ENCODE results near the gene BEAN1.

- no peak for TF ChIP-seq ZNF565 (CRISPR knock-in tag; conservative IDR thresholded peaks at IDR 0.05; ENCODE audit: low read depth)
- no peak for TF ChIP-seq PATZ1 (CRISPR knock-in tag; IDR thresholded peaks at IDR 0.05; ENCODE audit: borderline replicate concordance)
- TF ChIP-seq OSR1 (CRISPR knock-in tag; IDR thresholded peaks at IDR 0.05) = no peak
- TF ChIP-seq ARNTL (CRISPR knock-in tag; IDR thresholded peaks at IDR 0.05; ENCODE audit: borderline replicate concordance, low read depth) = no peak
- no peak for TF ChIP-seq TCF4 (CRISPR knock-in tag; IDR thresholded peaks at IDR 0.05; ENCODE audit: borderline replicate concordance)
- no peak for TF ChIP-seq PPARA (CRISPR knock-in tag; IDR thresholded peaks at IDR 0.05; ENCODE audit: borderline replicate concordance)
- TF ChIP-seq GLIS3 (CRISPR knock-in tag; IDR thresholded peaks at IDR 0.05) = no peak
- TF ChIP-seq ZNF70 (CRISPR knock-in tag; IDR thresholded peaks at IDR 0.05) = no peak
- TF ChIP-seq CSRNP3 (CRISPR knock-in tag; IDR thresholded peaks at IDR 0.05) = no peak
- TF ChIP-seq BACH2 (CRISPR knock-in tag; IDR thresholded peaks at IDR 0.05; ENCODE audit: borderline replicate concordance) = no peak
- TF ChIP-seq CSDC2 (CRISPR knock-in tag; IDR thresholded peaks at IDR 0.05) = no peak
Measured at GRCh38 chr16:66485376-66485775, 58.3 kb downstream of the BEAN1 start.

All from SK-N-SH treated with all-trans-retinoic acid at 6 μM for 48 hours (cell line).